Body of pancreas (tissue), 4 donors: Measurements from ENCODE around the gene RBM20. TPM values are rescaled to one million over a fixed set of nuclear protein-coding genes. Genes with fewer than 3 reads are reported as not detected.
"Not testable (repeated sequence)": the region's sequence is repeated elsewhere in the genome, so short reads cannot be mapped to it uniquely, and the experiment has no call there.

Experiments
- ATAC-seq: fragments of 150-250 bp; one replicate; pipeline ENCODE4 v1.9.1; 2016
- DNase-seq, 4 donors: peaks; one replicate each; pipeline ENCODE4 v3.0.0-alpha.2; 2019
- H3K27ac ChIP-seq, 4 donors: fragments of 200-600 bp; sonication (generic); 1 replicate in 3 of 4; 2 replicates in 1 of 4; pipeline versions ENCODE4 v1.5.1 to v1.6.1; 2016 to 2019; ENCODE audit warnings: mild to moderate bottlenecking in 1 of 4, mixed read lengths in 1 of 4, moderate library complexity in 1 of 4
- H3K27me3 ChIP-seq, 2 donors: fragments of 200-600 bp; sonication (generic); one replicate each; pipeline ENCODE4 v1.6.0; 2016; ENCODE audit warnings: mild to moderate bottlenecking in 1 of 2
- H3K36me3 ChIP-seq, 2 donors: fragments of 200-600 bp; sonication (generic); replicated peaks in 1 of 2; 2 replicates each; pipeline ENCODE4 v1.5.1; 2016; ENCODE audit warnings: low read depth in 2 of 2; ENCODE audit not compliant: insufficient read depth in 1 of 2
- H3K4me1 ChIP-seq: fragments of 200-600 bp; sonication (generic); one replicate; pipeline ENCODE4 v1.6.0; 2016
- H3K4me3 ChIP-seq, 2 donors: fragments of 200-600 bp; sonication (generic); 1 replicate in 1 of 2; 2 replicates in 1 of 2; pipeline ENCODE4 v1.5.1; 2016 to 2019
- H3K9me3 ChIP-seq, 3 donors: fragments of 200-600 bp; sonication (generic); 1 replicate in 2 of 3; 2 replicates in 1 of 3; pipeline ENCODE4 v1.5.1; 2016
- POLR2A ChIP-seq, 3 donors: fragments of 450-650 bp; IDR thresholded peaks; one replicate each; pipeline ENCODE4 v1.6.1; 2016; ENCODE audit warnings: antibody characterized with exemption in 3 of 3, mild to moderate bottlenecking in 2 of 3
- whole genome bisulfite sequencing, 2 donors: methylation state at CpG; one replicate each; pipeline ENCODE4 v1.1.5; 2017; 5-methylcytosine and 5-hydroxymethylcytosine counted together
- intact Hi-C: fragments of 100-400 bp; cut with DNase I; formaldehyde crosslinking; loops from one replicate; pipeline ENCODE4 v1.15.1; 2023
- total RNA-seq, 2 donors: library from RNA; depleted of rRNA; stranded (reverse); fragments of >200 nt; gene quantifications; one replicate each; pipeline ENCODE4 v1.1.0, GENCODE V29; 2016
- TF ChIP-seq, protein P1 (sequence below), 7 experiments: fragments of 450-650 bp in 4 of 7; fragments of 200-600 bp in 3 of 7; sonication (generic) in 3 of 7; IDR thresholded peaks; one replicate each; pipeline ENCODE4 v1.5.1; 2016 to 2019; ENCODE audit warnings: antibody characterized with exemption in 7 of 7

Gene RBM20
- total RNA-seq, 2 donors from 2014 or later: 14.5 to 39.4 TPM

DNA sequence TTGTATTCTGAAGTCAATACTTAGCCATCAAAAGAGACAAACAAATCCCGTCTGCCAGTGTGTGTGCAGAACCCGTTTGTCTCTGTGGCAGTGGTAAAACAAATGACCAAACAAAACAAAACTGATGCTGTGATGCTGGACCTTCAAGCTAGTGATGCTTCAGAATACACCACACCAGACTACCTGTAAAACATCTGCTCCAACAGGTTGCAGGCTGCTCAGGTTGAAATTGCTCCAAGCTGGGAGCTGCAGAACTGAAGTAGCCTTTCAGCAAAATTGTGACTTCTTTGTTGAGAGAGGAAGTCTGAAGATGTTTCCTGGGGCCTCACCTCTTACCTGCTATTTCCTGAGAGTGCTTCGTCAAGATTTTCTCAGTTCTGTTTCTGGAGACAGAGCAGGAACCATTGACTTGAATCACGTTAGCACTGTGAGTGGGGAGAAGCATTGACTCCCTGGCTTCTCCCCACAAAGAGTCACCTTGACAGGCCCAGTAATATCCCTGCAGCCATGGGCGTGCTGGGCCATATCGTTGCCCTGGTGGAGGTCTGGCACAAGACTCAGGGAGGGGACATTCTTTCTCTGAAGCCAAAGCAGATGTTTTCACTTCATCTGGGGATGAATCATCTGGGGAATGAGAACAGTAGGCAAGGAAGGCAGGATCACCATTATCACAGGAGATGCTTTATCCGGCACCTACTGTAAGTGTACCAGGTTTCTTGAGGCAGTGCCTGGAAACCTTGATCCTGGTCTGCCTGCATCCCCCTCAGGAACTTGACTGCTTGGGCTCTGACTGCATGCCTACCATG is 80.2 kb downstream of the RBM20 start:
- H3K4me3 ChIP-seq: no peak overlapping the region
- no peaks in the 10 kb centered on the region for H3K36me3 ChIP-seq
- 58 to 61% methylated on average over 7 of the region's 7 CpGs for WGBS, 2 donors
- no peaks in the 10 kb centered on the region for H3K9me3 ChIP-seq
- no peak for DNase-seq
- TF ChIP-seq POLR2A (IDR thresholded peaks at IDR 0.05): no peak
- TF ChIP-seq, protein P1, sequence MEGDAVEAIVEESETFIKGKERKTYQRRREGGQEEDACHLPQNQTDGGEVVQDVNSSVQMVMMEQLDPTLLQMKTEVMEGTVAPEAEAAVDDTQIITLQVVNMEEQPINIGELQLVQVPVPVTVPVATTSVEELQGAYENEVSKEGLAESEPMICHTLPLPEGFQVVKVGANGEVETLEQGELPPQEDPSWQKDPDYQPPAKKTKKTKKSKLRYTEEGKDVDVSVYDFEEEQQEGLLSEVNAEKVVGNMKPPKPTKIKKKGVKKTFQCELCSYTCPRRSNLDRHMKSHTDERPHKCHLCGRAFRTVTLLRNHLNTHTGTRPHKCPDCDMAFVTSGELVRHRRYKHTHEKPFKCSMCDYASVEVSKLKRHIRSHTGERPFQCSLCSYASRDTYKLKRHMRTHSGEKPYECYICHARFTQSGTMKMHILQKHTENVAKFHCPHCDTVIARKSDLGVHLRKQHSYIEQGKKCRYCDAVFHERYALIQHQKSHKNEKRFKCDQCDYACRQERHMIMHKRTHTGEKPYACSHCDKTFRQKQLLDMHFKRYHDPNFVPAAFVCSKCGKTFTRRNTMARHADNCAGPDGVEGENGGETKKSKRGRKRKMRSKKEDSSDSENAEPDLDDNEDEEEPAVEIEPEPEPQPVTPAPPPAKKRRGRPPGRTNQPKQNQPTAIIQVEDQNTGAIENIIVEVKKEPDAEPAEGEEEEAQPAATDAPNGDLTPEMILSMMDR (IDR thresholded peaks at IDR 0.05): no peak
- H3K4me1 ChIP-seq: no peaks in the 10 kb centered on the region
- H3K27me3 ChIP-seq: no peaks in the 10 kb centered on the region
- no peak overlapping the region for H3K27ac ChIP-seq
- intact Hi-C loops: no loop called here
- no peak for ATAC-seq

DNA sequence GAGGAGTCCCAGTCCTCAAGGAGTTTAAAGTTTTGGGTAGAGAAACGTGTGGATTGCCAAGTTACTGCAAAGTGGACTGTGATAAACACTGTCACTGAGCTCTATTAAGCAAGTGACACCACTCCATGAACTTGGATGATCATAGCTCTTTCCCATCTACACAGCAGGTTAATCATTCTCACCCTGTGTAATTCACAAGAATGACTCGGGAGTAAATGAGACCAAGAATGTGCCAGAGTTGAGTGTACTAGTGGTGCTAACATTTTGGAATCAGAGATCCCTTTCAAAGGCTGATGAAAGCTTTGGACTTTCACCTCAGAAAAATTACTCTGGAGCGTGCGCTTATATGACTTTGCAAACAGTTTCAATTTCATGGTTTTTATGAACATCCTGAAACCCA is 80.8 kb downstream of the RBM20 start:
- H3K4me1 ChIP-seq: no peaks in the 10 kb centered on the region
- TF ChIP-seq, protein P1 (IDR thresholded peaks at IDR 0.05): no peak
- no peak for TF ChIP-seq POLR2A (IDR thresholded peaks at IDR 0.05)
- H3K27me3 ChIP-seq: no peaks in the 10 kb centered on the region
- 48 to 49% methylated on average over 4 of the region's 4 CpGs for WGBS, 2 donors
- H3K36me3 ChIP-seq: no peaks in the 10 kb centered on the region
- no peaks in the 10 kb centered on the region for H3K9me3 ChIP-seq
- H3K4me3 ChIP-seq: no peak overlapping the region
- ATAC-seq (no peak), DNase-seq (no peak)
- H3K27ac ChIP-seq: no peak overlapping the region
- intact Hi-C loops: no loop called here

DNA sequence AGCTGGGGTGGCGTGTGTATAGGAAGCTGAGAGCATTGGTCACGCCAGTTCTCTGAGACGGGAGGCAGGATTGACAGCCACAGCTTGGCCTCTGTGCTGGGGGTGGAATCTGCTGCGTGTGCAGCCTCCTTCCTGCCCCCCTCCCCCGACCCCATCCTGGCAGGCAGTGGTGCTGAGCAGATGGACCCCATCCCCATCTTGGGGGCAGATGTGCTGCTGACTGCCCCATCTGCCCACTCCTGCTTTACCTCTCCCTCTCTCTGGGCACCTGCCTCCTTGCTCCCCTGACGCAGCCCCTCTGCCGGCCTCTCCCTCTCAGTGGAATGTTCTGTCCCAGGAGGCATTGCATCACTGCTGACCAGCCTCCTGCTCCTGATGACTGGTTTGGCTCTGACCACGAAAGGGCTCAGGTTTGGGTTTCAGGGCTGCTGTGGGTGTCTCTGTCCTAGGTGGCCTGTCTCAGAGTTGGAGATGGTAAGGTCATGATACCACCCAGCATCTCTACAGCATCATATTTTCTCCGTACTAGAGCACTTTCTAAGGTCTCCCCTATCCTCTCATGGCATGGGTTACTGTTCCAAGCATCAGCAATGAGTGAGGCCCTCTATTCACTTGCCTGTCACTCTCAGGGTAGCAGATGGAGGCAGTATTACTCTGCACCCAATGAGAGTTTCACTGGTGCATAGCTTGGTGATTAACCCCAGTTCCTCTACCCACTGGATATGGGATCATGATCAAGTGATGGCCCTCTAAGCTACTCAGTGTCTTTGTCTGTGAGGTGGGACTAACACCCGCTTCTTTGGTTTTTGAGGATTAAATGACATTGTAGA is 81.9 kb downstream of the RBM20 start:
- peak; percentile 30 for ATAC-seq
- no peak overlapping the region for H3K27ac ChIP-seq
- H3K9me3 ChIP-seq: no peaks in the 10 kb centered on the region
- intact Hi-C loops: no loop called here
- H3K4me1 ChIP-seq: no peaks in the 10 kb centered on the region
- TF ChIP-seq POLR2A (IDR thresholded peaks at IDR 0.05): no peak
- TF ChIP-seq, protein P1 (IDR thresholded peaks at IDR 0.05): no peak
- WGBS, 2 donors: 68 to 70% methylated on average over 8 to 10 of the region's 10 CpGs
- no peak overlapping the region for H3K4me3 ChIP-seq
- DNase-seq: no peak
- H3K27me3 ChIP-seq: no peaks in the 10 kb centered on the region
- no peaks in the 10 kb centered on the region for H3K36me3 ChIP-seq

DNA sequence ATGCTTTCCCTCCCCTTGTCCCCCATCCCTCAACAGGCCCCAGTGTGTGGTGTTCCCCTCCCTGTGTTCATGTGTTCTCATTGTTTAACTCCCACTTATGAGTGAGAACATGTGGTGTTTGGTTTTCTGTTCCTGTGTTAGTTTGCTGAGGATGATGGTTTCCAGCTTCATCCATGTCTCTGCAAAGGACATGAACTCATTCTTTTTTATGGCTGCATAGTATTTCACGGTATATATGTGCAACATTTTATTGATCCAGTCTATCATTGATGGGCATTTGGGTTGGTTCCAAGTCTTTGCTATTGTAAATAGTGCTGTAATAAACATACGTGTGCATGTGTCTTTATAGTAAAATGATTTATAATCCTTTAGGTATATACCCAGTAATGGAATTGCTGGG is 83.6 kb downstream of the RBM20 start:
- ATAC-seq: not testable (repeated sequence)

DNA sequence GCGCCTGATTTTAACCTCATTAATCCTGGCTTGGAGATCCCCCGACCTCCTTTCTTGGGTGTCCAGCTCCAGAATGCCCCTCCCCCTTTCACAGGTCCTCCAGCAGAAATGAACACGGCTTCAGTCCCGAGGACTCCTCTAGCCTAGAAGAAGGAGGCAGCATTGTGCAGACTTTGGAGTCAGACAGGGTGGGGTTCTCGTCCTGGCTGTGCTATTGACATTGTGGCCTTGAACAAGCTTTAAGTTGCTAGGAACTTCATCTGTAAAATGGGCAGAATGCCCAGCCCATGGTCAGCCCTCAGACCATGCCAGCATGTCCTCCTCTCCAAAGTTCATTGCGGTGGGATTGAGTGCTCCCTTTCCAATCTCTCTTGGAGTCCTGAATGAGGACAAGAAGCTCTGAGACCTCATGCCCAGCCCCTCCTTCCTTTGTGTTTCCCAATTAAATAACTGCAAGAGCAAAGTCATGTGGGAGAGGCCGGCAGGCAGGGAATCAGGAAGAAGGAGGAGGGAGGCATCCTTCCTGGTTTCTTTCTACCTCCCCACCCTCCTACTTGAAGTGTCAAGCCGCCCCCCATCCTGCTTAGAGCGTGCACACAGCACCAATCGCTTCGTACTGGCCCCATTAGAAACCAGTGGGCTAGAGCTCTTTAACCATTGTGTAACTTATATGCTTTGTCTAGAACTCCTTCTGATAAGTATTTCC is 86.4 kb downstream of the RBM20 start:
- no peaks in the 10 kb centered on the region for H3K9me3 ChIP-seq
- intact Hi-C loops: no loop called here
- no peak overlapping the region for H3K27ac ChIP-seq
- WGBS, 2 donors: 72 to 74% methylated on average over 11 of the region's 11 CpGs
- no peak for DNase-seq
- H3K4me3 ChIP-seq: no peak overlapping the region
- no peaks in the 10 kb centered on the region for H3K27me3 ChIP-seq
- H3K36me3 ChIP-seq: no peaks in the 10 kb centered on the region
- TF ChIP-seq, protein P1 (IDR thresholded peaks at IDR 0.05): no peak
- no peak for TF ChIP-seq POLR2A (IDR thresholded peaks at IDR 0.05)
- H3K4me1 ChIP-seq: no peaks in the 10 kb centered on the region
- no peak for ATAC-seq

More for the DNA sequence above, 83.6 kb downstream of the RBM20 start:
- 75 to 82% methylated on average over 2 of the region's 2 CpGs for WGBS, 2 donors
- H3K27ac ChIP-seq, H3K9me3 ChIP-seq, H3K4me3 ChIP-seq, intact Hi-C loops, H3K4me1 ChIP-seq, DNase-seq, H3K36me3 ChIP-seq, H3K27me3 ChIP-seq: not testable (repeated sequence)
